CD4-positive, alpha-beta T cell (primary cell): ENCODE data around the gene PI4K2B. TPM values are rescaled to one million over a fixed set of nuclear protein-coding genes. Genes with fewer than 3 reads are reported as not detected.

Experiments
- ATAC-seq: fragments of 200-7000 bp; cut with Tn5 transposase; one replicate; pipeline ENCODE4 v1.10.0; 2022; ENCODE audit warnings: mild to moderate bottlenecking; ENCODE audit not compliant: poor library complexity
- CTCF ChIA-PET: fragments of 350-600 bp; sonication (Branson Sonifier 250); formaldehyde crosslinking; loops from one replicate; lab custom pipeline; 2021; ENCODE audit warnings: antibody characterized with exemption, inconsistent platforms; lab: Charles Lee
- POLR2A ChIA-PET: fragments of 350-600 bp; sonication (Branson Sonifier 250); formaldehyde crosslinking; loops from one replicate; lab custom pipeline; 2021; ENCODE audit warnings: antibody characterized with exemption, inconsistent platforms; lab: Charles Lee
- DNase-seq, 14 experiments: peaks; one replicate each; pipeline ENCODE4 v3.0.0-alpha.2; 2013 to 2020; ENCODE audit warnings: mixed read lengths in 2 of 14
- H3K27ac ChIP-seq, 2 donors: one replicate each; pipeline versions ENCODE4 v1.5.1 to v1.7.0; 2013; ENCODE audit warnings: low read length in 2 of 2, low read depth in 1 of 2, mild to moderate bottlenecking in 1 of 2
- H3K27me3 ChIP-seq, 2 experiments: 1 replicate in 1 of 2; 2 replicates in 1 of 2; pipeline versions ENCODE4 v1.6.1 to v1.7.0; 2013; ENCODE audit warnings: low read length in 2 of 2, control low read depth in 1 of 2, mild to moderate bottlenecking in 1 of 2, moderate library complexity in 1 of 2; ENCODE audit not compliant: insufficient read depth in 2 of 2, control insufficient read depth in 1 of 2
- H3K36me3 ChIP-seq: one replicate; pipeline ENCODE4 v1.6.1; 2013; ENCODE audit warnings: low read length, control low read depth; ENCODE audit not compliant: insufficient read depth
- H3K4me1 ChIP-seq: one replicate; pipeline ENCODE4 v1.6.1; 2013; ENCODE audit warnings: low read length, control low read depth; ENCODE audit not compliant: insufficient read depth
- H3K4me3 ChIP-seq: one replicate; pipeline ENCODE4 v1.5.1; 2013; ENCODE audit warnings: mild to moderate bottlenecking, low read length, moderate library complexity
- H3K9me3 ChIP-seq, 2 experiments: 1 replicate in 1 of 2; 2 replicates in 1 of 2; pipeline versions ENCODE4 v1.6.1 to v1.7.0; 2013; ENCODE audit warnings: low read length in 2 of 2, mild to moderate bottlenecking in 2 of 2, control low read depth in 1 of 2, moderate library complexity in 1 of 2; ENCODE audit not compliant: control insufficient read depth in 1 of 2, insufficient read depth in 1 of 2
- H3K27ac Mint-ChIP-seq: one replicate; pipeline ENCODE4 v1.8.0; 2020; ENCODE audit warnings: mixed read lengths
- H3K27me3 Mint-ChIP-seq: one replicate; pipeline ENCODE4 v1.8.0; 2021; ENCODE audit warnings: mixed read lengths
- H3K36me3 Mint-ChIP-seq: one replicate; pipeline ENCODE4 v1.8.0; 2021; ENCODE audit warnings: low read depth, mixed read lengths
- H3K4me1 Mint-ChIP-seq: one replicate; pipeline ENCODE4 v1.8.0; 2021; ENCODE audit warnings: low read depth, mixed read lengths
- H3K4me3 Mint-ChIP-seq: one replicate; pipeline ENCODE4 v1.8.0; 2020; ENCODE audit warnings: mild to moderate bottlenecking, mixed read lengths
- H3K9me3 Mint-ChIP-seq: one replicate; pipeline ENCODE4 v1.8.0; 2020; ENCODE audit warnings: mixed read lengths
- CTCF ChIP-seq: fragments of 200-600 bp; IDR thresholded peaks from one replicate; pipeline ENCODE4 v1.8.0; 2022; ENCODE audit warnings: antibody characterized with exemption, mild to moderate bottlenecking
- intact Hi-C, 2 experiments: fragments of 100-400 bp; cut with DNase I in 1 of 2; cut with micrococcal nuclease in 1 of 2; formaldehyde crosslinking; loops; one replicate each; pipeline versions ENCODE4 v1.15.1 to v1.9.0; 2023 to 2025; cut with DNase I, micrococcal nuclease
- total RNA-seq, 174 experiments: library from RNA in 2 of 174; stranded (reverse) in 2 of 174; gene quantifications; one replicate each; pipeline ENCODE4 v1.2.3 and lab custom pipeline; 2021 to 2026

The PI4K2B gene
- total RNA-seq, 2 experiments from 2014 or later, result 7.0 to 7.2 TPM

DNA sequence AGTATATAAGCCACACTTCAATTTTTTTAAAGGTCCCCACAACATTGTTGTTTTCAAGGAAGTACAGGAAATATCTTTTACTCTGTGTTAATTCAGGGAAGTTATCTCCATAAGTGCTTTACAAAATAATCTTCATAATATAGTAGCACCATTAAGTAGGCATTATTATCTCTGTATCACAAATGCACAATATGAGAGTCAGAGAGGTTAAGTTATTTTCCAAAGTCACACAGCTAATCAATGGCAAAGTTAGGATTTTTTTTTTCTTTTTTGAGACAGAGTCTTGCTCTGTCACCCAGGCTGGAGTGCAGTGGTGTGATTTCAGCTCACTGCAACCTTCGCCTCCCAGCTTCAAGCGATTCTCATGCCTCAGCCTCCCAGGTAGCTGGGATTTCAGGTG, 35.1 kb upstream of the PI4K2B start:
- POLR2A ChIA-PET, result no interaction called here
- CTCF ChIA-PET, result no interaction called here

DNA sequence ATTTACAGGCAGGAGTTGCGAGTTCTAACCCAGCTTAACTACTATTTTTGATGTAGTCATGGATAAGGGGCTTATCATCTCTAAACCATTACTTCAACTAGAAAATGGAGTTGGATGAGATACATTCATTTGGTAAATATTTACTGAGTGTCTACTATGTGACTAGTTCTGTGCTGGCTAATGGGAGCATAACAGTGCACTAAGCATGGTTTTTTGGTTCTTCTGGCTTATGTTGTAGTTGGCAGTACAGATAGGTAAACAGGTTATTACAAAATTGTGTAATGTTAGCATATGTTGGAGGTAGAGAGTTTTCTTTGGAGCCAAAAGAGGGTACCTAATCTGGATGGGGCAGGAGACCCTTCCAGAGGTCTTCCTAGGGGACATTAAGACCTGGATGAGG, 25.8 kb upstream of the PI4K2B start:
- DNase-seq (no peak), ATAC-seq (no peak)
- H3K4me1 Mint-ChIP-seq, result no peaks in the 10 kb centered on the region
- H3K4me3 Mint-ChIP-seq, result no peak overlapping the region
- Histone ChIP-seq H3K27ac (no peak overlapping the region), H3K4me1 (no peaks in the 10 kb centered on the region), H3K27me3 (no peaks in the 10 kb centered on the region), H3K4me3 (no peak overlapping the region), H3K9me3 (peaks cover 0 to 10% of the 10 kb centered on the region in 2 experiments), H3K36me3 (no peaks in the 10 kb centered on the region)
- no peak for TF ChIP-seq CTCF
- no peaks in the 10 kb centered on the region for H3K27me3 Mint-ChIP-seq
- H3K27ac Mint-ChIP-seq, result no peak overlapping the region
- CTCF ChIA-PET, result no interaction called here
- peaks cover 4% of the 10 kb centered on the region for H3K36me3 Mint-ChIP-seq
- POLR2A ChIA-PET, result no interaction called here
- H3K9me3 Mint-ChIP-seq, result peaks cover 23% of the 10 kb centered on the region
- intact Hi-C loops, result no loop called here

More for the DNA sequence above, 35.1 kb upstream of the PI4K2B start:
- Mint-ChIP-seq H3K4me3 (no peak overlapping the region), H3K9me3 (peaks cover 9% of the 10 kb centered on the region), H3K36me3 (peaks cover 51% of the 10 kb centered on the region), H3K27ac (no peak overlapping the region), H3K4me1 (peaks cover 6% of the 10 kb centered on the region), H3K27me3 (no peaks in the 10 kb centered on the region)
- DNase-seq, result no peak
- H3K4me3 ChIP-seq, result no peak overlapping the region
- H3K36me3 ChIP-seq, result peaks cover 11% of the 10 kb centered on the region
- no peak for ATAC-seq
- peaks cover 3% of the 10 kb centered on the region for H3K4me1 ChIP-seq
- H3K27me3 ChIP-seq, result no peaks in the 10 kb centered on the region
- H3K9me3 ChIP-seq, result no peaks in the 10 kb centered on the region
- intact Hi-C loops, result no loop called here
- TF ChIP-seq CTCF, result no peak
- H3K27ac ChIP-seq, result no peak overlapping the region

DNA sequence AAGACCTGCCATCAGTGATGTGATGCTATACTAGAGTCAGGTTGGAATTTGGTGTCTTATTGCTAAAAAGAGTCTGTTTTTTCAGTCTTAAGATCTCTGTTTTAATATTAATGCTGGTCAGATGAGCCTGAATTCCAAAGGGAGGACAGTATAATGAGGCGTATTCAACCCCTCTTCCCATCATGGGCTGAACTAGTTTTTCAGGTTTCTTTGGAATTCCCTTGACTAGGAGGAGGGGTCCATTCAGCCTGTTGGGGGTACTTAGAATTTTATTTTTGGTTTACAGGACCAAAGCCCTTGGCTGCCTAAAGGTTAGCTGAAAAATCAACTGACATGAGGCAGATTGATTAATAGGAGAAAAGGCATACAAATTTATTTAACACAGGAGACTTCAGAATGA, 24.1 kb upstream of the PI4K2B start:
- Histone ChIP-seq H3K36me3 (no peaks in the 10 kb centered on the region), H3K4me3 (no peak overlapping the region), H3K27me3 (no peaks in the 10 kb centered on the region), H3K27ac (no peak overlapping the region), H3K4me1 (no peaks in the 10 kb centered on the region), H3K9me3 (peaks cover 0 to 10% of the 10 kb centered on the region in 2 experiments)
- no peak for DNase-seq
- Mint-ChIP-seq H3K27ac (no peak overlapping the region), H3K9me3 (peaks cover 20% of the 10 kb centered on the region), H3K4me3 (no peak overlapping the region), H3K27me3 (no peaks in the 10 kb centered on the region), H3K36me3 (peaks cover 4% of the 10 kb centered on the region), H3K4me1 (no peaks in the 10 kb centered on the region)
- TF ChIP-seq CTCF, result no peak
- intact Hi-C loops, result no loop called here
- CTCF ChIA-PET, result no interaction called here
- ATAC-seq, result no peak
- POLR2A ChIA-PET, result no interaction called here
